NB4 (cell line): ENCODE measurements around the gene TESK2.

Experiments
- DNase-seq: peaks from one replicate; pipeline ENCODE4 v3.0.0; 2010; ENCODE audit warnings: low read depth
- H3K4me3 ChIP-seq: one replicate; pipeline ENCODE4 v1.5.1; 2011; ENCODE audit warnings: mild to moderate bottlenecking, low read depth, low read length, moderate library complexity
- MAX ChIP-seq: IDR thresholded peaks from 2 replicates; pipeline ENCODE4 v1.6.1; 2011; ENCODE audit warnings: low read depth, low read length
- MYC ChIP-seq: IDR thresholded peaks from 2 replicates; pipeline ENCODE4 v1.6.1; 2011; ENCODE audit warnings: low read depth, low read length
- POLR2A ChIP-seq: IDR thresholded peaks from 2 replicates; pipeline ENCODE4 v1.6.1; 2011; ENCODE audit warnings: mild to moderate bottlenecking; ENCODE audit not compliant: insufficient read length; ENCODE audit errors: extremely low read depth
- TF ChIP-seq, protein P1 (sequence below): IDR thresholded peaks from one replicate; pipeline ENCODE4 v1.5.1; 2012; ENCODE audit warnings: low read depth, low read length

TESK2 gene

GRCh38 chr1:45339789-45340558 lies 151.0 kb downstream of the TESK2 start, which contains the start of the genes MUTYH and TOE1:
MUTYH (minus strand) TSS chr1:45340440; CDS start chr1:45334505, 5,935 bp downstream.
TOE1 (plus strand) TSS chr1:45340170; CDS start chr1:45340253, 83 bp downstream.
- peak; percentile 98 for DNase-seq
- TF ChIP-seq, protein P1, sequence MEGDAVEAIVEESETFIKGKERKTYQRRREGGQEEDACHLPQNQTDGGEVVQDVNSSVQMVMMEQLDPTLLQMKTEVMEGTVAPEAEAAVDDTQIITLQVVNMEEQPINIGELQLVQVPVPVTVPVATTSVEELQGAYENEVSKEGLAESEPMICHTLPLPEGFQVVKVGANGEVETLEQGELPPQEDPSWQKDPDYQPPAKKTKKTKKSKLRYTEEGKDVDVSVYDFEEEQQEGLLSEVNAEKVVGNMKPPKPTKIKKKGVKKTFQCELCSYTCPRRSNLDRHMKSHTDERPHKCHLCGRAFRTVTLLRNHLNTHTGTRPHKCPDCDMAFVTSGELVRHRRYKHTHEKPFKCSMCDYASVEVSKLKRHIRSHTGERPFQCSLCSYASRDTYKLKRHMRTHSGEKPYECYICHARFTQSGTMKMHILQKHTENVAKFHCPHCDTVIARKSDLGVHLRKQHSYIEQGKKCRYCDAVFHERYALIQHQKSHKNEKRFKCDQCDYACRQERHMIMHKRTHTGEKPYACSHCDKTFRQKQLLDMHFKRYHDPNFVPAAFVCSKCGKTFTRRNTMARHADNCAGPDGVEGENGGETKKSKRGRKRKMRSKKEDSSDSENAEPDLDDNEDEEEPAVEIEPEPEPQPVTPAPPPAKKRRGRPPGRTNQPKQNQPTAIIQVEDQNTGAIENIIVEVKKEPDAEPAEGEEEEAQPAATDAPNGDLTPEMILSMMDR, result no peak
- TF ChIP-seq POLR2A, result peak; percentile 81
- TF ChIP-seq MAX, result peak; percentile 85
- TF ChIP-seq MYC, result peak; percentile 96
- H3K4me3 ChIP-seq, result peak within 1 kb of the TSS; percentile 94

DNA sequence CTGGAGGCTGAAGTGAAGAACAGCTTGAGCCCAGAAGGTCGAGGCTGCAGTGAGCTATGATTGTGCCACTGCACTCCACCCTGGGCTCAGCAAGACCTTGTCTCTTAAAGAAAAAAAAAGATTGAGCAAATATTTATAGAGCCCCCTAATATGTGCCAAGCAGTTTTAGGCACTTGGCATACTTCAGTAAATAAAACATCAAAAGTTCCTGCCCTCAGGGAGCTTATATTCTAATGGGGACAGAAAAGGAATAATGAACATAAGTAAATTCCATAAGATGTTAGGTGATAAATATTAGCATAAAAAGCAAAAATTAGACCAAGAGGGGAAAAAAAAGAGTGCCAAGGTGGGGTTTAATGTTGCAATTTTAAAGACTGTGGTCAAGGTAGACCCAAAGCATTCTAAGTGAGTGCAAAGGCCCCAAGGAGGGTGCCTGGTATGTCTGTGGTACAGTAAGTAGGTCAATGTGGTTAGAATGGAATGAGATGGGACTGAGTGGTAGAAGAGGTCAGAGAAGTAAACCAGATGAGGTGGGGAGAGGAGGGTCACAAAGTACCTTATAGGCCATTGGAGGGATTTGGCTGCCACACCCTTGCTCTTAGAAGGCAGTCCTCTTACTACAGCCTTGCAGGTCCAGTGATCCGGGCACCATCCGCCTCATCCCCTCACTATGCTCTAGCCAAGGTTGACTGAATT lies 153.2 kb downstream of the TESK2 start:
- no peak for TF ChIP-seq MYC
- no peak for TF ChIP-seq POLR2A
- no peak for TF ChIP-seq MAX
- TF ChIP-seq, protein P1, result no peak

DNA sequence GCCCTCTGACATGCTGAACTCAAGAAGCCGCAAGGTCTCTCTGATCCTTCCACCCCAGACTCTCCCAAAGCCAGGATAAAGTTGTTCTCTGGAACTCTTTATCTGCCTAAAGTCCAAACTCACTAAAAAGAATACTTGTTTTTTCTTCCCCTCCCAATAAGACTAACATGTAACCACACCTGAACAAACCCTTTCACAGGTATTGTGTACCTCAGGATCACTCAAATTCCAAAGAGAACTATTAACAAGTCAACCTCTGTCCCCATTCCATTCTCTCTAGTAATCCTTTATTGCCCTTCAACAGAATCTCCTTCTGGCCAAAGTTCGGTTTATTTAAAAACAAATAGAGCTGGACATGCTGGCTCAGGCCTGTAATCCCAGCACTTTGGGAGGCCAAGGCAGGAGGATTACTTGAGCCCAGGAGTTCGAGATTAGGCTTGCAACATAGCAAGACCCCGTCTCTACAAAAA lies 155.1 kb downstream of the TESK2 start:
- no peak for DNase-seq
- H3K4me3 ChIP-seq, result no peak overlapping the region
- TF ChIP-seq POLR2A (no peak), MAX (no peak), MYC (no peak)
- TF ChIP-seq, protein P1, result no peak

More for the DNA sequence above, 153.2 kb downstream of the TESK2 start:
- H3K4me3 ChIP-seq, result no peak overlapping the region
- no peak for DNase-seq

- DNase-seq, result peak; percentile 50
- H3K4me3 ChIP-seq, result no peak overlapping the region
- no peak for TF ChIP-seq MAX
- TF ChIP-seq, protein P1, result peak; percentile 8
These were observed 156.4 kb downstream of the TESK2 start for GRCh38 chr1:45334308-45335245.

- H3K4me3 ChIP-seq, result no peak overlapping the region
- no peak for DNase-seq
- no peak for TF ChIP-seq MAX
- no peak for TF ChIP-seq POLR2A
- TF ChIP-seq, protein P1, result no peak
- TF ChIP-seq MYC, result no peak
These were observed 158.6 kb downstream of the TESK2 start for GRCh38 chr1:45332346-45332720.
